ENCODE data around the gene ANHX.

DNA sequence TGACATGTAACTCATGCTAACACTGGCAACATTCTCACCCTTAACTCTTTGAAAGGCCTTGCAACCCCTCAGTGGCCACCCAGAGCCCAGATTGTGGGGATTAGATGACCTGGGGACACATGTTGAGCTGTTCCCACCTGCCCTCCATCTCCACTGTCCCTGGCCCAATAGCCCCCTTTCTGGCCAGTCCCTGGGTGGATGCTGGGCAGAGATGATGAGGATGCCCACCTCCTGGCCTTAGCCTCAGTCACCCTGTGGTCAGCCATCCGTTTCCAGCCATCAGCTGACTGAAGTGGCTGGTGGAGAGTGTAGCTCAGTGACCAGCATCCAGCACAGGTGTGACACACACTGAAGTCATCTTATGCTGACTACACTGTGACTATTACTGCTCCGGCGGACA is 4.7 kb downstream of the ANHX start:
- TF ChIP-seq, protein P1, sequence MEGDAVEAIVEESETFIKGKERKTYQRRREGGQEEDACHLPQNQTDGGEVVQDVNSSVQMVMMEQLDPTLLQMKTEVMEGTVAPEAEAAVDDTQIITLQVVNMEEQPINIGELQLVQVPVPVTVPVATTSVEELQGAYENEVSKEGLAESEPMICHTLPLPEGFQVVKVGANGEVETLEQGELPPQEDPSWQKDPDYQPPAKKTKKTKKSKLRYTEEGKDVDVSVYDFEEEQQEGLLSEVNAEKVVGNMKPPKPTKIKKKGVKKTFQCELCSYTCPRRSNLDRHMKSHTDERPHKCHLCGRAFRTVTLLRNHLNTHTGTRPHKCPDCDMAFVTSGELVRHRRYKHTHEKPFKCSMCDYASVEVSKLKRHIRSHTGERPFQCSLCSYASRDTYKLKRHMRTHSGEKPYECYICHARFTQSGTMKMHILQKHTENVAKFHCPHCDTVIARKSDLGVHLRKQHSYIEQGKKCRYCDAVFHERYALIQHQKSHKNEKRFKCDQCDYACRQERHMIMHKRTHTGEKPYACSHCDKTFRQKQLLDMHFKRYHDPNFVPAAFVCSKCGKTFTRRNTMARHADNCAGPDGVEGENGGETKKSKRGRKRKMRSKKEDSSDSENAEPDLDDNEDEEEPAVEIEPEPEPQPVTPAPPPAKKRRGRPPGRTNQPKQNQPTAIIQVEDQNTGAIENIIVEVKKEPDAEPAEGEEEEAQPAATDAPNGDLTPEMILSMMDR (conservative IDR thresholded peaks at IDR 0.05; ENCODE audit: low read length) = no peak
- no peak for TF ChIP-seq EZH2phosphoT487 (IDR thresholded peaks at IDR 0.05; ENCODE audit: borderline replicate concordance)

Data from Loucy (cell line).